Measurements from ENCODE around the gene KCNJ5.
A peak's percentile ranks its signal among the peaks of the same experiment; 100 is the strongest.

Gene KCNJ5

GRCh38 chr11:128893578-128894285, 2.6 kb downstream of the KCNJ5 start:
- peak; percentile 73 for FAIRE-seq

GRCh38 chr11:128894286-128894681, 3.1 kb downstream of the KCNJ5 start:
- DNase-seq (ENCODE audit: extremely low spot score, insufficient read length, low read depth) (no peak), FAIRE-seq (no peak)

More at GRCh38 chr11:128893578-128894285, 2.6 kb downstream of the KCNJ5 start:
- DNase-seq (ENCODE audit: extremely low spot score, insufficient read length, low read depth): no peak

DNA sequence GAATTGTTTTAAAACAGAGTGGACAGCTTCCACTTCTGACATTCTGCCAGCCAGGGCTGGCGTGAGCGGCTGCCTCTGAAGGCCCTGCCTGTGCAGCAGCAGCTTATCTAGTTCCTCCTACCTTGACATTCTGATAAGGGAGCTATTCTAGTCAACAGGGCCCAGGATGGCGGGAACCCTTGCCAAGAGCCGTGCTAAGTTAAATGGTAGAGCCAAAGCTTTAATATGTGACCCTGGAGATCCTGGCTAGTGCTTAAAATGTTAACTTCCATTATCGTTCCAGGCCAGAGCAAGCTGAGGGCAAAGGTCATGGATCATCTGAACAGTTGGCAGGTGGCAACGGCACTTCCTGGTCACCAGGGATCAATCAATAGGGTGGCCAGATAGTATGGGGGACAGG, 3.5 kb downstream of the KCNJ5 start:
- no peak for FAIRE-seq
- DNase-seq (ENCODE audit: extremely low spot score, insufficient read length, low read depth): no peak

DNA sequence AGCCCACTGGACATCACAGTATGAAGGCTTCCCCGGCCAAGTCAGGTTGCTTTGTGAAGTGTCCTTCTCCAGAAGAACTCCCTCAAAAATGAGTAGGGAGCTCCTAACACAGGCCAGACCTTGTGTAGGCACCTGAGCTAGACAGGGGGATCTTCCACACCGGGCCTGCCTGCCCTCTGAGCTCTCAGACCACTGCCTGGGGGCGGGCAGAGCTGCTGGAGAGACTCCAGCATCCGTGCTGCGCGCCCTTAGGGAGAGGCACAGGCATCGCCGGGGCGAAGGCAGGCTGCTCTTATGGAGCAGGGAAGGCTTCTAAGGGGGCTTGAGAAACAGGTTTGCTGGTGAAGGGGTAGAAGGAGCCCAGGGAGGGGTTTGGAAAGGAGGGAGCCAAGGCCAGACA, 4.4 kb downstream of the KCNJ5 start:
- FAIRE-seq (no peak), DNase-seq (ENCODE audit: extremely low spot score, insufficient read length, low read depth) (no peak)

DNA sequence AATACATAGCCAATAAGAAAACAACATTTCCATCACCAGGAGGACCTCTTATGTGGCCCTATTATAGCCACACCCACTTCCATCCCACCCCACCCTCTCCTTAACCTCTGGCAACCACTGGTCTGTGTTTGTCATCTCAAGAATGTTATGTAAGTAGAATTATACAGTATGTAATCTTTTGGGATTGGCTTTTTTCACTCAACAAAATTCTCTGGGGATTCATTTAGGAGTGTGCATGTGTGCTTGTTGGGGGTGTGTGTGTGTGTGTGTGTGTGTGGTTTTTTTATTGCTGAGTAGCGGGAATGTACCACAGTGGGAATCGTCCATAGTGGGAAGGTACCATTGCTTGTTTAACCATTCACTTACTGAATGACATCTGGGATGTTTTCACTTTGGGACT, 5.2 kb downstream of the KCNJ5 start:
- DNase-seq (ENCODE audit: extremely low spot score, insufficient read length, low read depth) (no peak), FAIRE-seq (no peak)

DNA sequence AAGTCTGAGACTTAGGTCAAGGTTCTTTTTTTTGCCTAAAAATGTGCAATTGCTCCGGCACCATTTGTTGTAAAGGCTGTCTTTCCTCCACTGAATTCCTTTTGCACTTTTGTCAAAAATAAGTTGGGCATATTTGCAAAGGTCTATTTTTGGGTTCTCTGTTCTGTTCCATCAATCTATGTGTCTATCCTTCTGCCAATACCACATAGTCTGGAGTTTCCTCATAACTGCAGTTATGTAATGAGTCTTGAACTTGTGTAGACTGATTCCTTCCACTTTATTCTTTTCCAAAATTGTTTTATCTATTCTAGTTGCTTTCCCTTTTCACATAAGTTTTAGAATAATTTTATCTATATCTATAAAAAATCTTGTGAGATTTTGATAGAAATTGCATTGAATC, 6.7 kb downstream of the KCNJ5 start:
- no peak for FAIRE-seq
- no peak for DNase-seq (ENCODE audit: extremely low spot score, insufficient read length, low read depth)

- no peak for FAIRE-seq
- DNase-seq (ENCODE audit: extremely low spot score, insufficient read length, low read depth): no peak
These were observed 7.6 kb downstream of the KCNJ5 start for GRCh38 chr11:128898580-128899344.

DNA sequence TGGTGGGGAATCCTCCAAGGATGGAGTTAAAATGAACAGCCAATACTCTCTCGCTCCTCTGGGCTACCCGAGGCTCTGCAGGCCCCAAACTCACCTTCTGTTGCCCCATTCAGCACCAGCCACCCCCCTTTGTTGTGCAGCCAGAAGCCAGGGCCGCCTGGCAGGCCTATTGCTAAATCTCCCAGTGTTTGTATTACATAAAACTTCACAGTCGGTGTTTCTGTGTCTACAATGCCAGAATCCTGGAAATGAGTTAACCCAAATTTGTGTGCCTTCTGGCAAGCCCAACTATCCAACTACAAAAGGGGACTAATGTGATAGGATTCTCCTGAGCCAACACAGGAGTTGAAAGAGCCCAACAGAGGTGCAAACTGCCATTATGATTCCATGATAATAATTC, 9.3 kb downstream of the KCNJ5 start:
- DNase-seq (ENCODE audit: extremely low spot score, insufficient read length, low read depth) (no peak), FAIRE-seq (no peak)

GRCh38 chr11:128901653-128902514, 10.7 kb downstream of the KCNJ5 start:
- FAIRE-seq: no peak
- no peak for DNase-seq (ENCODE audit: extremely low spot score, insufficient read length, low read depth)

- DNase-seq (ENCODE audit: extremely low spot score, insufficient read length, low read depth): no peak
- FAIRE-seq: no peak
These were observed 11.4 kb downstream of the KCNJ5 start for GRCh38 chr11:128902515-128903066.

DNA sequence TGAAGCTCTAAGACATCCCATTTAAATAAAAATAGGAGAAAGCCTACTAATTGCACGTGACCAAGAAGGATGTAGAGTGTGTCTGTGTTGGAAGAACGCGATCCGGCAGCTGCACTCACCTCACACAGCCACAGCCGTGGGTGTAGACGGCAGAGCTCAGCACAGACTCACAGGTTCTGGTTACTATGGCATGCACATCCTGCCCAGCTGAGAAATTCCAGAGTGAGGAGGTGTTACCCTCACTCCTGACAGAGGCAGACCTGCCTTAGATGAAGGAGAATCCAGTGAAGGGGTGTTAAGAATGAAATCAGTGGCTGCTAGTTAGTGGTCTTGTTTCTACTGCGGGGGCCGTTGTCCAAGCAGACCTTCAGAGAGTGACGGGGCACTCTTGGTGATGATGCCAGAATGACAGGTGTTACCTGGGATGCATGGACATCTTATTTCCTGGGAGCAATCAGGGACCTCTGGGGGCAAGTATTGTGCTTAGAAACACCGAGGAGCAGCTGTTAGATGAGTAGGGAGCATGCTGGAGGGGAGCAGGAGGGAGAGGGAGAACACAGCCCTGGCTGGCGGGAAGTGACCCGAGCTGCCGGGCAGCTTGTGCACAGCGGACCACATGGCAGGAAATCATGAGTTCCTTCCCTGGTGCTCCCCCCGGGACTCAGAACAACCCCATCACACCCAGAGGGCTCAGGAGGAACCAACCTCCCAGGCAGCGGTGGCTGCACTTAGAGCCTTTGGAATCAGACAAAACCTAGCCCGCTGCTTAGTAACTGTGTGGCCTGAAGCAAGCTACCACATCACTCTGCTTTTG, 12.3 kb downstream of the KCNJ5 start:
- no peak for FAIRE-seq
- no peak for DNase-seq (ENCODE audit: extremely low spot score, insufficient read length, low read depth)

GRCh38 chr11:128904303-128904655, 13.1 kb downstream of the KCNJ5 start:
- DNase-seq (ENCODE audit: extremely low spot score, insufficient read length, low read depth): no peak
- no peak for FAIRE-seq

- FAIRE-seq (no peak), DNase-seq (ENCODE audit: extremely low spot score, insufficient read length, low read depth) (peak; percentile 44)
These were observed 13.6 kb downstream of the KCNJ5 start for GRCh38 chr11:128904656-128905344.

DNA sequence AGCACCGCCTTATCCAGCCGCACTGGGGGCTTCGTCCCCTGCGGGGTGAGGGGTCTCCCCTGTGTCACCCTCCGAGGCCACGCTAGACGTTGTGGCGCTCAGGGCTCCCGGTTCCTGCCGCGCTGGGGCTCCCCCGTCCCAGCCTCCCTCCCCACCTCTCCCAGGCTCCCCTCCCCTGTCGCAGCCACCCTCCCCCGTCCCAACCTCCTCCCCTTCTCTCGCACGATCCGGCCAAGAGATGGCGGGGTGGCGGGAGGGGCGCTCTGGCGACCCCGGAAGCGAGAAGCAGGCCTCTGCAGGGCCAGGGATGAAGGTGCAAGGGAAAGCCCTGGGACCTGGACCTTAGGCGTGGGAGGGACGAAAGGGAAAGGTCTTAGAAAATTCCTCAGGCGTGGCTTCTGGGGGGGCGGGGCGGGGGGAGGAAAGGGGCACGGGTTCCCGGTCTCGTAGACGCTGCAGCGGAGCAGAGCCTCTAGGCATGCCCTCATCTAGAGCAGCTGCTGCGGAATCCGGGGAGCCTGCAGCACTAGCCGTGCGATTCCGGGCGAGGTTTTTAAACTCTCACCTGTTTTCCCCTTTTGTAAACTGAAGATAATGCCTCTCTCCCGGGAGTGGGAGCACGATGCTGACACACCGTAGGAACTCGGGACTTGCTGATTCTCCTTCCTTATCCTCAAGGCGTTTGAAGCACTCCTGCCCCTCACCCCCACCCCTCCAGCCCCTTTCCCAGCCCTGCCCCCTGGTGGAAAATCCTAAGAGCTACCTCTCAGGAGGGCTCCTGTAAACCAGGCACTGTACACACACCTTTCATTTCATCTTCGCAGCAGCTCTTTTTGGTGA, 14.4 kb downstream of the KCNJ5 start:
- FAIRE-seq: peak; percentile 48
- DNase-seq (ENCODE audit: extremely low spot score, insufficient read length, low read depth): no peak

- DNase-seq (ENCODE audit: extremely low spot score, insufficient read length, low read depth) (no peak), FAIRE-seq (no peak)
These were observed 15.3 kb downstream of the KCNJ5 start for GRCh38 chr11:128906185-128907050.

GRCh38 chr11:128907585-128907984, 16.4 kb downstream of the KCNJ5 start:
- FAIRE-seq (no peak), DNase-seq (ENCODE audit: extremely low spot score, insufficient read length, low read depth) (no peak)
